Fibroblast of skin of right biceps (primary cell): ENCODE data around the gene RPL38.

Source experiments
- DNase-seq: peaks from one replicate; pipeline ENCODE4 v3.0.0-alpha.2; 2013

The RPL38 gene

DNA sequence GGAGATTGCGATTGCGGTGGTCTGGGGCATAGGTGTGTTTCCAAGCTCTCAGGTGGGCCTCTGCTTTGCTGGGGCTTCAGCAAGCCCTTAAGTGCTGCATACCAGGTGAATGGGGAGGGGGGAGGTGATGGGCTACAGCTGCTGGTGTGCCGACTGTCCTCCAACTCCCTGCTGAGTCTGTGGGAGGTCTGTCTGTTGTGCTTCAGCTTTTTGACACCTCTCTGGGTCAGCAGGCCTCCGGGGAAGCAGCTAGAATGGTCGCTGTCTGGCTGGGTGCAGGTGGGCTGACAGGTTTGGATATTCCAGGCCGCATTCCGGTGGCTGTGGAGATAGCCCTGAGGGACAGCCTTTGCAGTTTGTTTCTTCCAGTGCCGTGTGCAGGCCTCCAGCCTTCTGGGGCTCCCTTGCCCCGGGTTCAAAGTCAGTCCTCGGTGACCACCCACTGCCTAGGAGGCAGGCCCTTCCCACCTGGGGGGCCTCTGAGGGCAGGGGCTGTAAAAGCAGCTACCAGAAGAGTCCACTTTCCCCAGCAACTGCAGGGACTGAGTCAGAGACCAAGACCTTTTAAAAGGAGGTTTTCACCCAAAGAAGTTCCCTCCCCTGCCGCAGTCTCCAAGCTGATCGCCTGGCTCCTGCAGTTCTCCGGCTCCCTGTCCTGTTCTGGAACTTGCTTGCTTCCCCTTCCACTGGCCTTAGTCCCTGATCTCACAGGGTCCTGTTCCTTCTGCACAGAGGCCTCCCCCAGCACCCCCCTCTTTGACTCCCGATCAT is 7.8 kb downstream of the RPL38 start:
- peak; percentile 20 for DNase-seq

DNA sequence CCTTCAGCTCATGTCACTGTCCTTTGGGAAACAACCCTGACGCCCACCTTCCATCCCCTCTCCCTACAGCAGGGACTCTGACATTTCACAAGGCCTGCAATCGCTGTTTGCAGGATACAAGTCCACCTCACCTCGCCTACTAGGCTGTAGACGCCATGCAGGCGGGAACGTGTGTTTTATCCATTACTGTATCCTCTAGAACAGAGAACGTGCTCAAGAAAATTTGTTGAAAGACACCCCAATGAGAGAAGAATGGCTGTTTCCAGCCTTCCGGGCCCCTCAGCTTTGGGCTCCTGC is 8.4 kb downstream of the RPL38 start:
- DNase-seq: no peak

- DNase-seq: peak; percentile 33
Measured at GRCh38 chr17:74212209-74212912, 8.9 kb downstream of the RPL38 start.

GRCh38 chr17:74212913-74213791 is 9.7 kb downstream of the RPL38 start, which contains the start of gene TTYH2:
Gene TTYH2 (plus strand): TSS chr17:74213571. CDS start chr17:74213588, 17 bp downstream.
- DNase-seq: peak; percentile 89

DNA sequence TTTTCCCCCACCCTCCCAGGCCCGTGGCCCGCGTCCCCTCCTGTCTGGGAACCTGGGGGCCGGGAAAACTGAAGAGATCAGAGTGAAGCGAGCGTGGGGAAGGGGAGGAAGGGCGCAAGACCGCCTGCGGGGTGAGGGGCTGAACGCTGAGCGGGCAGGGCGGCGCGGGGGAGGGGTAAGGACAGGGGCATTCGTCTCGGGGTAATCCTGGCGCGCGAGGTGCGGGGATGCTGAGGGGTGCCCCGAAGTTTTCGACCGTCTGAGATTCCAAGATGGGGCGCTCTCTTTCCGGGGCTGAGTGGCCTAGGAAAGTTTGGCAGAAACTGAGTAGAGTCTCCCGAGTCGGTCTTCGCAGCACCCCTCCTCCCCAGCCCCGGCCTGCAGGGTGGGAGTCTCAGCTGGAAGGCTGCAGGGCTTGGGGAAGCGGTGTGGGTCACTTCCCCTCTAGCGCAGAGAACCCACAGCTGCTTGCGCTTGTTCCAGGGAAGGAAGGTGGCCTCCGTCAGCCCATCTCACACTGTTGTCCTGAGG is 10.4 kb downstream of the RPL38 start:
- DNase-seq: no peak

- no peak for DNase-seq
Measured at GRCh38 chr17:74214484-74215341, 11.2 kb downstream of the RPL38 start.

GRCh38 chr17:74215342-74215727 is 11.9 kb downstream of the RPL38 start:
- no peak for DNase-seq

DNA sequence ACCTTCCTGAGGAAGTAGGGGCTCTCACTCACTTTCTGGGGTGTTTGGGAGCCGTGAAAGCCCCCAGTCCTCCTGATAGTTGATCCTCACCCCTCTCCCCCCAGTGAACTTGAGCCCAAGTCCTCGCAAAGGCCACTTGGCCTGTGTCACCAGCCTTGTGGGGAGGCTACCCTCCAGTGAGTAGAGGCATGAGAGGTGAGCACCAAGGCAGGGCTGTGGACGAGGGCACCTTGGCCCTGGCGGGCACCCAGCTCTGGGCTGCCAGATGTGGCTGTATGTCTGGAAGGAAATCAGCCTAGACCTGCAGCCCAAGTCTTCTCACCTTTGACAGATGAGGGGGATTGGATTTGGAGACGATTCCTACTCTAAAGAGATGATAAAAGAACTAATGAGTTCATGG is 13.0 kb downstream of the RPL38 start:
- no peak for DNase-seq

DNA sequence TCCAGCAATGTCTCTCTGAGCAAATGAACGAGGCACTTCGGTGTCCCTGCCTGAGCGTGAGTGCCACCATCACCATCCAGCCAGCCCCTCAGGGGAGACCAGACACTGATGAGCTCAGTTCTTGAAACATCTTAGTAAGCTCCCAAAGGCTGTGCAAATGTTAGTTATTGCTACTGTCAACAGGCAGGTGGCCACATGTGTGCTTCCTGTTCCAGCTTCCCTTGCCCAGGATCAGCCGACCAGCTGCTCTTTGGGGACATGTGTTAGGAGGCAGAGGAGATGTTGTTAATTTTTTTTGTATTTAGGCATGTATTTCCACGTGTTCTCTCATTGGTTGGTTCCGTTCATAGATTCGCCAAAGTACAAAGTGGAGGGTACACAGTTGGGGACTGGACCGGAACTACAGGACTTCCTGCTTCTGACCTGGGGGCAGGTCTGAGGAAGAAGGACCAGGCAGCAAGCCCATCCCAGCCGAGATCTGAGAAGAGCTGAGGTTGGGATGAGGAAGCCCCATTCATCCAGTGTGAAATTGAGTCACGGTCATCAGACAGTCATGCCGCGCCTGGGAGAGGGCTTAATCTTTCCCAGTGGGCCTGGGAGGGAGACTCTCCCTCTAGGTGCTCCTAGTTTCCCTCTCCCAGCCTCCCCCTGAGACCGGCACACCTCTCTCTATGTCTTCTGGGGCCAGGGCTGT is 13.7 kb downstream of the RPL38 start:
- no peak for DNase-seq

DNA sequence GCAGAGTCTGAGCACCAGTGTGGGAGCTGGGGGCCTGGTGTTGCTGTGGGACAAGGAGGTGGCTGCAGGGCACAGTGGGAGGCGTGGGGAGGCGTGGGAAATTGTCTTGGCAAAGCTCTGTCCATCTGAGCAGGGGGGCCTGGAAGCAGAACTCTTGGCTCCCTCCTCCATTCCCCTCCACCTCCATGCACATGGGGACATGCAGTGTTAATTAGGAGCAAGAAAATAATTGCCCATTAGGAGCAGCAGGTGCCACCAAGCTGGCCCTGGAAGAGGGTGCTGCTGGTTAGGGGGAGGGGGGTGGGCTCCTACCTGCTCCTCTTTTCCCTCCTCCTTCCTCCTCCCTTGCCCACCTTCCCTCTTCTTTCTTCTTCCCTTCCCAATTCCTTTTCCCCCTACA is 14.4 kb downstream of the RPL38 start:
- no peak for DNase-seq

DNA sequence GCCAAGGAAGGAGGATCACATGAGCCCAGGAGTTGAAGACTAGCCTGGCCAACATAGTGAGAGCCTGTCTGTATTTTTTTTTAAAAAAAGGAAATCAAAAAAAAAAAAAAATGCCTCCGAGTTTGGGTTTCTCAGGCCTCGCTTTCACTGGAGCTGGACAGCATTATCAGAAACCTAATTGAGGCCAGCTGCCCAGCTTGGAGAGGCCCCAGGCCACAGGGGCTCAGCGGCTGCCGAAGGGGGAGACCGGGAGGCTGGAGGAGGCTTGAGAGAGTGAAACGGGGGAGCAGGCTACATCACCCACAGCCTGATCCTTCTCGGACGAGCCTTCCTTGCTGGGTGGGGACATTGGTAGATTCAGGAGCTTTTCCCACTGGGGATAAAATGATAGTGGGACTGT is 15.0 kb downstream of the RPL38 start:
- no peak for DNase-seq

- DNase-seq: no peak
Measured at GRCh38 chr17:74219576-74220133, 16.2 kb downstream of the RPL38 start.

DNA sequence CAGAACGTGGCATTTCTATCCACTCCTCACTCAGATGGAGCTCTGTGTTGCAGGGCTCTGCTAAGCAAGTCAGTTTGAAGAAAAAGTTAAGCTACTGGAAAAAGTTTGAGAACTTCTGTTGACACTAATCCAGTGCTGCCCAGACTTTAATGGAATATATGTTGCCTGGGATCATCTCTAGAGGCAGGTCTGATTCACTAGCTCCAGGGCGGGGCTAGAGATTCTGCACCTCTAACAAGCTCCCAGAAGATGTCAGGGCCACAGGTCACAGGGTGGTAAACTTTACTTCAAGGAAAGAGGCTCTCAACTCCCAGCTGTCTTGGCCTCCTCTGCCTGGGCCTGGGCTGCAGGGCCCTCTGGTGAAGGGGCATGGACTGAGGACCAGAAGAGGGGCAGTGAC is 16.7 kb downstream of the RPL38 start:
- DNase-seq: no peak

GRCh38 chr17:74220946-74221818 is 17.7 kb downstream of the RPL38 start:
- no peak for DNase-seq

DNA sequence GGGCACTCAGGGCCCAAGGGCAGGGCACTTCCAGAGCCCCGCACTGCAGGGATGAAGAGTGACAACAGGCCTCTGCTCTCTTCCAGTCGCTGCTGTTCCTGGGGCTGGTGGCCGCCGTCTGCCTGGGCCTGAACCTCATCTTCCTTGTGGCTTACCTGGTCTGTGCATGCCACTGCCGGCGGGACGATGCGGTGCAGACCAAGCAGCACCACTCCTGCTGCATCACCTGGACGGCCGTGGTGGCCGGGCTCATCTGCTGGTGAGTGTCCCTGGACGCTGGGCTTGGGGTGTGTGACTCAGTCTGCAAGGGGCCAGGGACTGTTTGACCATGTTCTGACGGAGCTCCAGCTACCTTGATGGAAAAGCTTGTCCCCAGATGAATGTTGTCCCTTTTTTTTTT is 18.9 kb downstream of the RPL38 start:
- no peak for DNase-seq

DNA sequence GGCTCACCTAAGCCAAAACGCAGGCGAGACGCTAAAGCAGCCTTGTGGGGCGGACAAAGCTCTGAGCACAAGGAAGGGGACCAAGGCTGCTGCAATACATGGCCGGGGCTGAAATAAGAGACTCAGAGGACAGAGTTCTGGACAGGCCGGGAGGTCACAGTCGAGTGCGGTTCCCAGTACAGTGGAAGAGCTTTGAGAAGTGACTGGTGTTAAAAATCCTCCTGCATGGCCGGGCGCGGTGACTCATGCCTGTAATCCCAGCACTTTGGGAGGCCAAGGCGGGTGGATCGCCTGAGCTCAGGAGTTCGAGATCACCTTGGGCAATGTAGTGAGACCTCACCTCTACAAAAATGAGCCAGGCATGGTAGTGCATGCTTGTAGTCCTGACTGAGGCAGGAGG is 20.4 kb downstream of the RPL38 start:
- DNase-seq: no peak

- no peak for DNase-seq
Measured at GRCh38 chr17:74224959-74225725, 21.7 kb downstream of the RPL38 start.

DNA sequence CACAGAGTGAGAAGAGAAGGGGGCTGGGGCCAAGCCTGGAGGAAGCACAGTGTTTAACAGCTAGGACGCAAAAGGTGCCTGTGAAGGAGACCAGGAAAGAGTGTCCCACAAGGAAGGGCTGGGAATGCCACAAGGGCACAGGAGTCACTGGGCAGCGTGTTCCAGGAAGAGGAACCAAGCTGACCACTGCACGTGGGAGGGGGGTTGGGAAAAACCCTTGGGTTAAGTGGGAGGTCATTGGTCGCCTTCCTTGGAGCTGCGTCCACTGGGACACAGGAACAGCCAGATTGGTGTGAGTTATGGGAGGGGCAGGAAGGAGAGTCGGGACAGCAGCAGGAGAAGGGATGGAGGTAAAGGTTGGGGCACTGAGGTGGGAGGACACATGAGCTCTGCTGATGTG is 22.8 kb downstream of the RPL38 start:
- no peak for DNase-seq

- no peak for DNase-seq
Measured at GRCh38 chr17:74227271-74228080, 24.0 kb downstream of the RPL38 start.
